Colonic mucosa (tissue), 4 donors: ENCODE measurements around the gene DNM2. TPM values are rescaled to one million over a fixed set of nuclear protein-coding genes. Genes with fewer than 3 reads are reported as not detected.

Experiments used
- DNase-seq: peaks from one replicate; pipeline ENCODE4 v3.0.0-alpha.2; 2020
- H3K27ac ChIP-seq: fragments of 200-600 bp; one replicate; pipeline ENCODE4 v1.8.0; 2021
- H3K27me3 ChIP-seq: fragments of 200-600 bp; one replicate; pipeline ENCODE4 v1.8.0; 2021
- H3K36me3 ChIP-seq: fragments of 200-600 bp; one replicate; pipeline ENCODE4 v1.8.0; 2021
- H3K4me1 ChIP-seq: fragments of 200-600 bp; one replicate; pipeline ENCODE4 v1.8.0; 2021; ENCODE audit warnings: mild to moderate bottlenecking
- H3K4me3 ChIP-seq: fragments of 200-600 bp; one replicate; pipeline ENCODE4 v1.8.0; 2021
- H3K9ac ChIP-seq, 2 donors: one replicate each; pipeline ENCODE4 v1.7.0; 2013; ENCODE audit warnings: control low read depth in 2 of 2, low read depth in 2 of 2, low read length in 2 of 2
- H3K9me3 ChIP-seq: fragments of 200-600 bp; one replicate; pipeline ENCODE4 v1.8.0; 2021
- intact Hi-C: fragments of 100-400 bp; cut with DNase I; formaldehyde crosslinking; loops from one replicate; pipeline ENCODE4 v1.14.1; 2022
- total RNA-seq, 2 donors: library from RNA; stranded (reverse); fragmentation: NEBNext Ultra II Directional in 1 of 2; extraction: Animal tissue kit (Norgen Biotek cat#: 25700) in 1 of 2; gene quantifications; one replicate each; pipeline ENCODE4 v1.2.1, GENCODE V29; 2021
- TF ChIP-seq, protein P1 (sequence below): fragments of 200-600 bp; IDR thresholded peaks from one replicate; pipeline ENCODE4 v1.8.0; 2022; ENCODE audit warnings: antibody characterized with exemption, mild to moderate bottlenecking
- donor health status: healthy.
- donor health status: DM: no; HTN: no; CAD: no.
- donor health status: DM: no; HTN: no; CAD: no.

Gene DNM2
- total RNA-seq, 2 donors from 2014 or later, result 450 to 461 TPM

- DNase-seq, result no peak
- H3K4me3 ChIP-seq, result peak overlapping the region; percentile 31
- H3K27me3 ChIP-seq, result no peaks in the 10 kb centered on the region
- intact Hi-C loops, result loop anchor here (5.0 kb wide), 1 partner anchor 57 kb away; the partner anchor contains the start of genes TIMM29 and YIPF2
- no peaks in the 10 kb centered on the region for H3K4me1 ChIP-seq
- H3K27ac ChIP-seq, result peak overlapping the region; percentile 62
- no peaks in the 10 kb centered on the region for H3K9me3 ChIP-seq
- H3K36me3 ChIP-seq, result no peaks in the 10 kb centered on the region
- peak overlapping the region; percentile 67 to 70 for H3K9ac ChIP-seq
- TF ChIP-seq, protein P1, sequence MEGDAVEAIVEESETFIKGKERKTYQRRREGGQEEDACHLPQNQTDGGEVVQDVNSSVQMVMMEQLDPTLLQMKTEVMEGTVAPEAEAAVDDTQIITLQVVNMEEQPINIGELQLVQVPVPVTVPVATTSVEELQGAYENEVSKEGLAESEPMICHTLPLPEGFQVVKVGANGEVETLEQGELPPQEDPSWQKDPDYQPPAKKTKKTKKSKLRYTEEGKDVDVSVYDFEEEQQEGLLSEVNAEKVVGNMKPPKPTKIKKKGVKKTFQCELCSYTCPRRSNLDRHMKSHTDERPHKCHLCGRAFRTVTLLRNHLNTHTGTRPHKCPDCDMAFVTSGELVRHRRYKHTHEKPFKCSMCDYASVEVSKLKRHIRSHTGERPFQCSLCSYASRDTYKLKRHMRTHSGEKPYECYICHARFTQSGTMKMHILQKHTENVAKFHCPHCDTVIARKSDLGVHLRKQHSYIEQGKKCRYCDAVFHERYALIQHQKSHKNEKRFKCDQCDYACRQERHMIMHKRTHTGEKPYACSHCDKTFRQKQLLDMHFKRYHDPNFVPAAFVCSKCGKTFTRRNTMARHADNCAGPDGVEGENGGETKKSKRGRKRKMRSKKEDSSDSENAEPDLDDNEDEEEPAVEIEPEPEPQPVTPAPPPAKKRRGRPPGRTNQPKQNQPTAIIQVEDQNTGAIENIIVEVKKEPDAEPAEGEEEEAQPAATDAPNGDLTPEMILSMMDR, result no peak
These were observed 152.6 kb downstream of the DNM2 start for GRCh38 chr19:10870501-10870954.

- no peaks in the 10 kb centered on the region for H3K4me1 ChIP-seq
- H3K36me3 ChIP-seq, result no peaks in the 10 kb centered on the region
- TF ChIP-seq, protein P1, result no peak
- H3K4me3 ChIP-seq, result peak within 1 kb of the TSS; percentile 65
- no peaks in the 10 kb centered on the region for H3K27me3 ChIP-seq
- peak within 1 kb of the TSS; percentile 75 for H3K27ac ChIP-seq
- DNase-seq, result peak; percentile 100
- H3K9me3 ChIP-seq, result no peaks in the 10 kb centered on the region
- peak within 1 kb of the TSS; percentile 71 to 81 for H3K9ac ChIP-seq
- intact Hi-C loops, result loop anchor here (5.0 kb wide), 1 partner anchor 56 kb away; the partner anchor contains the start of genes TIMM29 and YIPF2
These were observed 153.2 kb downstream of the DNM2 start, which contains the start of gene CARM1 for GRCh38 chr19:10870955-10871603. Gene CARM1 (plus strand): TSS chr19:10871553. CDS start chr19:10871703, 150 bp downstream.

DNA sequence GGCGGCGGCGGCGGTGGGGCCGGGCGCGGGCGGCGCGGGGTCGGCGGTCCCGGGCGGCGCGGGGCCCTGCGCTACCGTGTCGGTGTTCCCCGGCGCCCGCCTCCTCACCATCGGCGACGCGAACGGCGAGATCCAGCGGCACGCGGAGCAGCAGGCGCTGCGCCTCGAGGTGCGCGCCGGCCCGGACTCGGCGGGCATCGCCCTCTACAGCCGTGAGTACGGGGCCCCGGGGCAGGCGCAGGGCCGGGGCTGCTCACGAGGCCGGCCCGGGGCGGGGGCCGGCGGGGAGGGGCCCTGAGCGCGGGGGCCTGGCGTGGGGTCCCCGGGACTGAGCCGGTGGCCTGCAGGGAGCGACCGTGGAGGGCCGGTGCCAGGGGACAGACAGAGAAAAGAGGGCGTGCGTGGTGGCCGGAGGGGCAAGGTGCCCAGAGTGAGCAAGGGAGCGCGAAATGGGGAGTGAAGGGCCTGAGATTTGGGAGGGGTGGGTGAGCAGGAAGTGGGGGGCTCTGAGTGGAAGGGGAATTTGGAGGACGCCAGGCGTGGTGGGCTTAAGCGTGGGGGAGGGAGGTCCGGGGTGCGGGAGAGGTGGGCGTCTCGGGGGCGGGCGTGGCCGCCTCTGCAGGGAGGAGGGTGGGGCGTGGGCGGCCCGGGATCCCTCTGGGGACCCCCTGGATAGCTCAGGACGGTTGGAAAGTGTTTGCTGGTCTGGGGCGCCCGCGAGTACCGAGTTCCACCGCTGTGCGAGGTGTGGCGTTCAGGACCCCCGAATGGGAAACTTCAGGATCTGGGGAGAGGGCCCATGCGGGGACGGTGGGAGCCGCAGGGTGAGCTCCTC lies 154.0 kb downstream of the DNM2 start:
- H3K27me3 ChIP-seq, result no peaks in the 10 kb centered on the region
- no peaks in the 10 kb centered on the region for H3K9me3 ChIP-seq
- peak overlapping the region; percentile 65 for H3K4me3 ChIP-seq
- peak; percentile 60 for DNase-seq
- TF ChIP-seq, protein P1, result peak; percentile 20
- intact Hi-C loops, result loop anchor here (5.0 kb wide), 1 partner anchor 55 kb away; the partner anchor contains the start of genes TIMM29 and YIPF2
- no peaks in the 10 kb centered on the region for H3K36me3 ChIP-seq
- H3K27ac ChIP-seq, result peak overlapping the region; percentile 75
- no peaks in the 10 kb centered on the region for H3K4me1 ChIP-seq
- peak overlapping the region; percentile 71 to 81 for H3K9ac ChIP-seq

GRCh38 chr19:10872546-10873107 lies 154.7 kb downstream of the DNM2 start:
- intact Hi-C loops, result loop anchor here (5.0 kb wide), 1 partner anchor 55 kb away; the partner anchor contains the start of genes TIMM29 and YIPF2
- Histone ChIP-seq H3K27me3 (no peaks in the 10 kb centered on the region), H3K4me3 (peak overlapping the region; percentile 65), H3K27ac (peak overlapping the region; percentile 75), H3K9me3 (no peaks in the 10 kb centered on the region), H3K36me3 (no peaks in the 10 kb centered on the region), H3K9ac (peak overlapping the region; percentile 71 to 81), H3K4me1 (no peaks in the 10 kb centered on the region)
- DNase-seq, result no peak
- TF ChIP-seq, protein P1, result no peak

GRCh38 chr19:10874024-10874423 lies 156.1 kb downstream of the DNM2 start:
- H3K4me3 ChIP-seq, result no peak overlapping the region
- H3K36me3 ChIP-seq, result no peaks in the 10 kb centered on the region
- H3K27me3 ChIP-seq, result no peaks in the 10 kb centered on the region
- H3K4me1 ChIP-seq, result peaks cover 6% of the 10 kb centered on the region
- no peaks in the 10 kb centered on the region for H3K9me3 ChIP-seq
- intact Hi-C loops, result loop anchor here (5.0 kb wide), 1 partner anchor 53 kb away; the partner anchor contains the start of genes TIMM29 and YIPF2
- H3K27ac ChIP-seq, result peak overlapping the region; percentile 24
- TF ChIP-seq, protein P1, result no peak
- H3K9ac ChIP-seq, result no peak overlapping the region
- DNase-seq, result peak; percentile 68
